GM12878 (cell line): ENCODE results near the gene ARHGAP9. TPM values are rescaled to one million over a fixed set of nuclear protein-coding genes. Genes with fewer than 3 reads are reported as not detected.
"Not testable (repeated sequence)": the region's sequence is repeated elsewhere in the genome, so short reads cannot be mapped to it uniquely, and the experiment has no call there.

ENCODE experiments used
- ATAC-seq: fragments of 200-7000 bp; cut with Tn5 transposase; 3 replicates; pipeline ENCODE4 v1.9.1; 2020; ENCODE audit warnings: mild to moderate bottlenecking, moderate library complexity
- BruUV-seq: library from RNA; stranded (reverse); fragments of 400-500 nt; replicated peaks from 2 replicates; lab custom pipeline; 2021; lab: Mats Ljungman, UMichigan
- CTCF ChIA-PET: fragments of 300-600 bp; sonication (Branson Sonifier 250); formaldehyde crosslinking; extraction: SDS; loops from one replicate; lab custom pipeline; 2021; ENCODE audit warnings: inconsistent platforms; lab: Yijun Ruan, JAX
- POLR2A ChIA-PET: fragments of 350-600 bp; formaldehyde crosslinking; extraction: SDS; loops from one replicate; lab custom pipeline; 2021; ENCODE audit warnings: inconsistent platforms; lab: Charles Lee
- RAD21 ChIA-PET: fragments of 300-600 bp; sonication (Branson Sonifier 250); formaldehyde crosslinking; loops from one replicate; lab custom pipeline; 2023; ENCODE audit warnings: antibody characterized with exemption; ENCODE audit not compliant: unreplicated experiment; lab: Charles Lee
- SMC1A ChIA-PET: fragments of 300-600 bp; sonication (Branson Sonifier 250); formaldehyde crosslinking; loops from one replicate; lab custom pipeline; 2023; ENCODE audit not compliant: unreplicated experiment, uncharacterized antibody; lab: Charles Lee
- DNase-seq: peaks from one replicate; pipeline ENCODE4 v3.0.0-alpha.2; 2011; ENCODE audit warnings: low read depth, low spot score
- FAIRE-seq: peaks from 3 replicates; lab custom pipeline; 2011; peaks lifted over from hg19 to GRCh38; lab: Jason Lieb, UNC
- H2AFZ ChIP-seq: 2 replicates; pipeline ENCODE4 v1.6.0; 2011; ENCODE audit warnings: low read depth, low read length, control low read depth; ENCODE audit not compliant: control insufficient read depth
- H3K27ac ChIP-seq: 2 replicates; pipeline ENCODE4 v1.5.1; 2011; ENCODE audit warnings: control low read depth; ENCODE audit not compliant: control insufficient read depth, insufficient read depth
- H3K27me3 ChIP-seq, 2 experiments: replicated peaks in 1 of 2; 2 replicates each; pipeline versions ENCODE4 v1.6.0 to v1.6.1; 2011; ENCODE audit warnings: low read length in 1 of 2; ENCODE audit not compliant: control insufficient read depth in 2 of 2, insufficient read depth in 2 of 2
- H3K36me3 ChIP-seq, 2 experiments: 2 replicates each; pipeline ENCODE4 v1.5.1; 2011; ENCODE audit warnings: low read length in 1 of 2; ENCODE audit not compliant: control insufficient read depth in 2 of 2, insufficient read depth in 2 of 2
- H3K4me1 ChIP-seq: 2 replicates; pipeline ENCODE4 v1.6.1; 2011; ENCODE audit warnings: mild to moderate bottlenecking, low read length, moderate library complexity, mixed read lengths; ENCODE audit not compliant: control insufficient read depth, insufficient read depth
- H3K4me2 ChIP-seq: 2 replicates; pipeline ENCODE4 v1.6.0; 2011; ENCODE audit warnings: control low read depth; ENCODE audit not compliant: control insufficient read depth, insufficient read depth
- H3K4me3 ChIP-seq: fragments of 200-600 bp; sonication (generic); 2 replicates; pipeline ENCODE4 v1.5.1; 2016
- H3K79me2 ChIP-seq: 2 replicates; pipeline ENCODE4 v1.6.0; 2011; ENCODE audit warnings: low read length; ENCODE audit not compliant: control insufficient read depth, insufficient read depth
- H3K9ac ChIP-seq: 2 replicates; pipeline ENCODE4 v1.8.0; 2011; ENCODE audit warnings: low read length, control low read depth, mixed read lengths; ENCODE audit not compliant: control insufficient read depth, insufficient read depth
- H3K9me3 ChIP-seq: replicated peaks from 3 replicates; pipeline ENCODE4 v1.5.1; 2011; ENCODE audit warnings: mild to moderate bottlenecking, low read length; ENCODE audit not compliant: control insufficient read depth, insufficient read depth
- H4K20me1 ChIP-seq: 2 replicates; pipeline ENCODE4 v1.6.0; 2011; ENCODE audit not compliant: control insufficient read depth, insufficient read depth
- CBX3 ChIP-seq: fragments of 200-600 bp; sonication (generic); IDR thresholded peaks from 2 replicates; pipeline ENCODE4 v1.6.1; 2016; ENCODE audit warnings: low read depth, borderline replicate concordance
- CEBPZ ChIP-seq: fragments of 150-350 bp; IDR thresholded peaks from 2 replicates; pipeline ENCODE4 v1.6.1; 2016; ENCODE audit warnings: low read depth, low read length
- EED ChIP-seq: sonication (generic); IDR thresholded peaks from 2 replicates; pipeline ENCODE4 v1.6.1; 2016; ENCODE audit warnings: antibody characterized with exemption, low read depth
- GATAD2B ChIP-seq: fragments of 450-650 bp; conservative IDR thresholded peaks from 2 replicates; pipeline ENCODE4 v1.6.1; 2017; ENCODE audit warnings: low read depth, mild to moderate bottlenecking, moderate library complexity
- JUND ChIP-seq: IDR thresholded peaks from 2 replicates; pipeline ENCODE4 v1.6.1; 2012; ENCODE audit warnings: low read depth, mild to moderate bottlenecking, low read length, improper control_type of control experiment, moderate library complexity
- NFIC ChIP-seq: IDR thresholded peaks from 2 replicates; pipeline ENCODE4 v1.6.1; 2012; ENCODE audit warnings: low read depth, mild to moderate bottlenecking, inconsistent platforms, low read length, moderate library complexity
- NFXL1 ChIP-seq: fragments of 450-650 bp; IDR thresholded peaks from 2 replicates; pipeline ENCODE4 v1.6.1; 2017; ENCODE audit warnings: antibody characterized with exemption, mild to moderate bottlenecking, borderline replicate concordance
- POLR2A ChIP-seq: IDR thresholded peaks from 2 replicates; pipeline ENCODE4 v1.6.1; 2011; ENCODE audit warnings: low read depth, mild to moderate bottlenecking, low read length
- POLR2AphosphoS2 ChIP-seq: IDR thresholded peaks from 2 replicates; pipeline ENCODE4 v1.6.1; 2011; ENCODE audit warnings: low read depth, mild to moderate bottlenecking, low read length, improper control_type of control experiment, moderate library complexity
- TARDBP ChIP-seq: IDR thresholded peaks from 2 replicates; pipeline ENCODE4 v1.6.1; 2016; ENCODE audit warnings: borderline replicate concordance
- USF2 ChIP-seq: IDR thresholded peaks from 2 replicates; pipeline ENCODE4 v1.6.1; 2011; ENCODE audit warnings: low read depth, low read length, improper control_type of control experiment, borderline replicate concordance
- ZNF687 ChIP-seq: fragments of 450-650 bp; IDR thresholded peaks from 2 replicates; pipeline ENCODE4 v1.6.1; 2017; ENCODE audit warnings: mild to moderate bottlenecking, moderate library complexity
- WGBS: methylation state at CpG from one replicate; pipeline ENCODE4 v1.1.6; 2016; ENCODE audit warnings: low lambda C conversion rate; ENCODE audit not compliant: insufficient replicate concordance, insufficient coverage; ENCODE audit errors: missing lambda C conversion rate; 5-methylcytosine and 5-hydroxymethylcytosine counted together
- in situ Hi-C: fragments of 300-500 bp; cut with MboI; formaldehyde crosslinking; loops from 9 replicates; pipeline ENCODE4 v1.14.3; 2018; ENCODE audit warnings: mixed read lengths
- intact Hi-C: fragments of 100-400 bp; cut with micrococcal nuclease; formaldehyde crosslinking; loops from one replicate; pipeline ENCODE4 v1.14.2; 2022; ENCODE audit not compliant: unreplicated experiment
- polyA plus RNA-seq, 11 experiments: library from polyadenylated mRNA; depleted of rRNA in 4 of 11; unstranded in 6 of 11; stranded (reverse) in 5 of 11; fragments of >200 nt; fragmentation: Nextera tagmentation in 4 of 11; fragmentation: Illumina TruSeq in 1 of 11; extraction: Ambion mirVana in 4 of 11; extraction: Trizol in 1 of 11; gene quantifications; 1 replicate in 1 of 11; 2 replicates in 10 of 11; pipeline versions ENCODE4 v1.2.1 to v1.2.3, GENCODE V29; 2011 to 2016; ENCODE audit warnings: inconsistent platforms in 2 of 11, missing spikeins in 2 of 11, low read depth in 1 of 11
- total RNA-seq, 4 experiments: library from RNA; depleted of rRNA in 3 of 4; stranded (reverse); fragments of >200 nt in 3 of 4; fragmentation: Illumina TruSeq in 1 of 4; extraction: Trizol in 1 of 4; gene quantifications; 2 replicates each; pipeline versions ENCODE4 v1.2.1 to v1.2.3, GENCODE V29; 2013 to 2021

Gene ARHGAP9
- total and polyA plus RNA-seq, 10 of the 15 experiments (the other 5 are each of a cell fraction or from before 2014, with no cell fraction given) = 19.5 to 102 (median 76.8) TPM

GRCh38 chr12:57428965-57429364 is 50.7 kb downstream of the ARHGAP9 start (continued):
- TF ChIP-seq ZNF687 (no peak), JUND (no peak), POLR2AphosphoS2 (no peak), NFIC (no peak), GATAD2B (no peak), TARDBP (no peak), NFXL1 (no peak), CBX3 (no peak), CEBPZ (no peak), POLR2A (no peak), EED (no peak), USF2 (no peak)

- H3K9ac ChIP-seq, H3K27ac ChIP-seq, BruUV-seq, H3K4me3 ChIP-seq, H3K4me1 ChIP-seq, intact Hi-C loops, DNase-seq, in situ Hi-C loops, H4K20me1 ChIP-seq, ATAC-seq, H3K9me3 ChIP-seq, H3K36me3 ChIP-seq, H2AFZ ChIP-seq, H3K4me2 ChIP-seq, FAIRE-seq, H3K27me3 ChIP-seq: not testable (repeated sequence)
- SMC1A ChIA-PET = interaction anchor here (0.7 kb wide), 1 partner anchor 9 kb away, joined by 3 read pairs; no protein-coding TSS in a partner anchor
- POLR2A ChIA-PET = interaction anchor here (0.9 to 1.3 kb wide), 2 partner anchors 26 to 48 kb away, joined by 4 read pairs; no protein-coding TSS in a partner anchor
- RAD21 ChIA-PET = interaction anchor here (0.9 to 1.5 kb wide), 2 partner anchors 26 to 213 kb away, joined by 3 to 4 read pairs; no protein-coding TSS in a partner anchor
- CTCF ChIA-PET = interaction anchor here (1.5 to 5.7 kb wide), 3 partner anchors 9 to 214 kb away, joined by 3 to 82 read pairs (median 5); partner anchors contain the start of gene INHBE
- 97% methylated on average over 10 of the region's 10 CpGs for WGBS
- H3K79me2 ChIP-seq = peaks cover 20% of the 10 kb centered on the region
Observed at GRCh38 chr12:57426948-57427347, 52.7 kb downstream of the ARHGAP9 start.
